Measurements from ENCODE around the gene PFDN2.
A peak's percentile ranks its signal among the peaks of the same experiment; 100 is the strongest.
"Not testable (repeated sequence)": the region's sequence is repeated elsewhere in the genome, so short reads cannot be mapped to it uniquely, and the experiment has no call there.

PFDN2 gene

GRCh38 chr1:161138431-161138830 lies 20.6 kb upstream of the PFDN2 start:
- no peak for DNase-seq

GRCh38 chr1:161137881-161138280 lies 20.0 kb upstream of the PFDN2 start:
- no peak for DNase-seq

GRCh38 chr1:161133220-161133740 lies 15.4 kb upstream of the PFDN2 start:
- DNase-seq = no peak

GRCh38 chr1:161132410-161133219 lies 14.8 kb upstream of the PFDN2 start, which contains the start of gene DEDD:
Gene DEDD, minus strand, starts transcription at chr1:161132667. Its CDS starts 8,205 bp downstream, at chr1:161124462.
- DNase-seq = peak; percentile 89 to 91

GRCh38 chr1:161131523-161132409 lies 13.9 kb upstream of the PFDN2 start:
- DNase-seq = no peak

GRCh38 chr1:161130266-161130665 lies 12.4 kb upstream of the PFDN2 start:
- no peak for DNase-seq

- no peak for DNase-seq
These were observed 11.0 kb upstream of the PFDN2 start for GRCh38 chr1:161128591-161129420.

- no peak for DNase-seq
These were observed 9.8 kb upstream of the PFDN2 start for GRCh38 chr1:161127649-161128048.

GRCh38 chr1:161122967-161123366 lies 5.1 kb upstream of the PFDN2 start:
- DNase-seq = no peak

GRCh38 chr1:161121834-161122233 lies 4.0 kb upstream of the PFDN2 start:
- DNase-seq = no peak

- DNase-seq = no peak
These were observed 3.3 kb upstream of the PFDN2 start for GRCh38 chr1:161121042-161121650.

GRCh38 chr1:161119092-161119903 lies 1.5 kb upstream of the PFDN2 start:
- DNase-seq = peak; percentile 58 to 71

GRCh38 chr1:161115961-161116360 lies 1.9 kb downstream of the PFDN2 start:
- DNase-seq = not testable (repeated sequence)

- DNase-seq = no peak
These were observed 2.6 kb downstream of the PFDN2 start for GRCh38 chr1:161115132-161115711.

- DNase-seq = no peak
These were observed 3.3 kb downstream of the PFDN2 start for GRCh38 chr1:161114556-161114955.

GRCh38 chr1:161113915-161114314 lies 3.9 kb downstream of the PFDN2 start:
- no peak for DNase-seq

GRCh38 chr1:161111527-161111926 lies 6.3 kb downstream of the PFDN2 start:
- DNase-seq = no peak

- DNase-seq = no peak
These were observed 6.7 kb downstream of the PFDN2 start for GRCh38 chr1:161111117-161111516.

GRCh38 chr1:161106431-161106830 lies 11.4 kb downstream of the PFDN2 start:
- no peak for DNase-seq

- no peak for DNase-seq
These were observed 17.3 kb downstream of the PFDN2 start for GRCh38 chr1:161100556-161100955.

All from activated CD4-positive, alpha-beta T cell treated with anti-CD3 and anti-CD28 coated beads, Interleukin-2, amount 50 U/mL, for 4 hours (primary cell).